Neutrophil (primary cell): ENCODE results near the gene FAM180B.

ENCODE experiments used
- H3K27ac ChIP-seq: fragments of 200-600 bp; sonication (generic); 2 replicates; pipeline ENCODE4 v1.5.1; 2016; ENCODE audit warnings: mild to moderate bottlenecking, moderate library complexity
- H3K27me3 ChIP-seq: fragments of 200-600 bp; sonication (generic); 2 replicates; pipeline ENCODE4 v1.6.0; 2016; ENCODE audit warnings: mild to moderate bottlenecking
- H3K36me3 ChIP-seq: fragments of 200-600 bp; sonication (generic); 2 replicates; pipeline ENCODE4 v1.5.1; 2017
- H3K4me1 ChIP-seq, 2 experiments: fragments of 200-600 bp in 1 of 2; sonication (generic) in 1 of 2; 1 replicate in 1 of 2; 2 replicates in 1 of 2; pipeline versions ENCODE4 v1.5.1 to v1.6.1; 2013 to 2016; ENCODE audit warnings: low read depth in 1 of 2, low read length in 1 of 2, mild to moderate bottlenecking in 1 of 2, moderate library complexity in 1 of 2; ENCODE audit not compliant: control insufficient read depth in 1 of 2, insufficient read depth in 1 of 2
- H3K4me3 ChIP-seq, 2 experiments: fragments of 200-600 bp in 1 of 2; sonication (generic) in 1 of 2; 1 replicate in 1 of 2; 2 replicates in 1 of 2; pipeline ENCODE4 v1.5.1; 2013 to 2016; ENCODE audit warnings: low read depth in 1 of 2, low read length in 1 of 2, mild to moderate bottlenecking in 1 of 2, moderate library complexity in 1 of 2
- H3K9me3 ChIP-seq: fragments of 200-600 bp; sonication (generic); 2 replicates; pipeline ENCODE4 v1.5.1; 2016
- TF ChIP-seq, protein P1 (sequence below): fragments of 200-600 bp; sonication (generic); IDR thresholded peaks from 2 replicates; pipeline ENCODE4 v1.5.1; 2016; ENCODE audit warnings: antibody characterized with exemption

FAM180B gene

DNA sequence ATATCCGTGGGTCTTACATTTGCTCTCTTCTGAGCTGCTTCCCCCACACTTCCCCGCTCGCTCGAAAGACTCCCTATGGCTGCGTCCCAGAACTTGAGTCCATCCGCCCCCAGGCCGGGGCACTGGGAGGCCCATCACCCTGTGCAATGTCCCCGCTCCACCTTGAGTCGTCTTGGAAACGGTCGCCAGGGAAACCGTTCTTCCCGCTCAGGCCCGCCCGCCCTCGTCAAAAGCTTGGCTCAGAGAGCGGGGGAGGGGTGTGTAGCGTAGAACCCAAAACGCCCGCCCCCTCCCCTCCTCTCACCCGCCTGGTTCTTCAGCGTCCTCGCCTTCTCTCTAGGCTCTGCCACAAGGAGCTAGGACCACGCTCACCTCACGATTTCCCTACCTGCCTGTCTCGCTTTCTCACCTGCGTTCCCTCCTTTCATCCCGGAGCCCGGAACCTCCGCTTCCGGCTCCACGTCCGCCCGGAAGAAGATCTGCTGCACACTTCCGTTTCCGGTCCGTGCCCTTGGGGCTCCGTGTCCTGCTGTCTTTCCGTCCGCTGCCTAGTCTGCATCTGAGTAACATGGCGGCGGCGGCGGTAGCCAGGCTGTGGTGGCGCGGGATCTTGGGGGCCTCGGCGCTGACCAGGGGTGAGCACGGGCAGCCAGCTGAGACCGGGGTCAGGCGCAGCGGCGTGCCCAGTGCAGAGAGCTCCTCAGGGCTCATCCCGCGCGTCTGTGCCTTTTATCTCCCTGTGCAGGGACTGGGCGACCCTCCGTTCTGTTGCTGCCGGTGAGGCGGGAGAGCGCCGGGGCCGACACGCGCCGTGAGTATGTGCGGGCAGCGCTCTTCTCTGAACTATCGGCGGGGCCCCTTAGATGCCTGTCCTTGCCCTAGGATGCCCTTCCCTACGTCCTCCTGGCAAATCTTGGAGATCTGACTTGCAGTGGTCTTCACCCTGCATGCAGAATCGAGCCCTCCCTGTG is 7.7 kb upstream of the FAM180B start, which contains the start of the genes KBTBD4 and NDUFS3:
Gene KBTBD4 (minus strand): TSS at position 447 of the 971 bp plus-strand sequence. CDS start 19 bp downstream, at position 428.
Gene NDUFS3 (plus strand): TSS at position 551 of the 971 bp plus-strand sequence. CDS start 18 bp downstream, at position 569.
- Histone ChIP-seq H3K36me3 (peaks cover 62% of the 10 kb centered on the region), H3K4me1 (peaks cover 21 to 23% of the 10 kb centered on the region in 2 experiments), H3K4me3 (peak within 1 kb of the TSS; percentile 84 to 91), H3K27me3 (no peaks in the 10 kb centered on the region), H3K9me3 (no peaks in the 10 kb centered on the region), H3K27ac (peak within 1 kb of the TSS; percentile 86)
- TF ChIP-seq, protein P1, sequence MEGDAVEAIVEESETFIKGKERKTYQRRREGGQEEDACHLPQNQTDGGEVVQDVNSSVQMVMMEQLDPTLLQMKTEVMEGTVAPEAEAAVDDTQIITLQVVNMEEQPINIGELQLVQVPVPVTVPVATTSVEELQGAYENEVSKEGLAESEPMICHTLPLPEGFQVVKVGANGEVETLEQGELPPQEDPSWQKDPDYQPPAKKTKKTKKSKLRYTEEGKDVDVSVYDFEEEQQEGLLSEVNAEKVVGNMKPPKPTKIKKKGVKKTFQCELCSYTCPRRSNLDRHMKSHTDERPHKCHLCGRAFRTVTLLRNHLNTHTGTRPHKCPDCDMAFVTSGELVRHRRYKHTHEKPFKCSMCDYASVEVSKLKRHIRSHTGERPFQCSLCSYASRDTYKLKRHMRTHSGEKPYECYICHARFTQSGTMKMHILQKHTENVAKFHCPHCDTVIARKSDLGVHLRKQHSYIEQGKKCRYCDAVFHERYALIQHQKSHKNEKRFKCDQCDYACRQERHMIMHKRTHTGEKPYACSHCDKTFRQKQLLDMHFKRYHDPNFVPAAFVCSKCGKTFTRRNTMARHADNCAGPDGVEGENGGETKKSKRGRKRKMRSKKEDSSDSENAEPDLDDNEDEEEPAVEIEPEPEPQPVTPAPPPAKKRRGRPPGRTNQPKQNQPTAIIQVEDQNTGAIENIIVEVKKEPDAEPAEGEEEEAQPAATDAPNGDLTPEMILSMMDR = no peak

GRCh38 chr11:47583844-47584243 is 2.6 kb upstream of the FAM180B start:
- Histone ChIP-seq H3K36me3 (peaks cover 46% of the 10 kb centered on the region), H3K27ac (no peak overlapping the region), H3K4me3 (no peak overlapping the region), H3K9me3 (no peaks in the 10 kb centered on the region), H3K27me3 (no peaks in the 10 kb centered on the region), H3K4me1 (peaks cover 17 to 21% of the 10 kb centered on the region in 2 experiments)
- TF ChIP-seq, protein P1 = no peak

DNA sequence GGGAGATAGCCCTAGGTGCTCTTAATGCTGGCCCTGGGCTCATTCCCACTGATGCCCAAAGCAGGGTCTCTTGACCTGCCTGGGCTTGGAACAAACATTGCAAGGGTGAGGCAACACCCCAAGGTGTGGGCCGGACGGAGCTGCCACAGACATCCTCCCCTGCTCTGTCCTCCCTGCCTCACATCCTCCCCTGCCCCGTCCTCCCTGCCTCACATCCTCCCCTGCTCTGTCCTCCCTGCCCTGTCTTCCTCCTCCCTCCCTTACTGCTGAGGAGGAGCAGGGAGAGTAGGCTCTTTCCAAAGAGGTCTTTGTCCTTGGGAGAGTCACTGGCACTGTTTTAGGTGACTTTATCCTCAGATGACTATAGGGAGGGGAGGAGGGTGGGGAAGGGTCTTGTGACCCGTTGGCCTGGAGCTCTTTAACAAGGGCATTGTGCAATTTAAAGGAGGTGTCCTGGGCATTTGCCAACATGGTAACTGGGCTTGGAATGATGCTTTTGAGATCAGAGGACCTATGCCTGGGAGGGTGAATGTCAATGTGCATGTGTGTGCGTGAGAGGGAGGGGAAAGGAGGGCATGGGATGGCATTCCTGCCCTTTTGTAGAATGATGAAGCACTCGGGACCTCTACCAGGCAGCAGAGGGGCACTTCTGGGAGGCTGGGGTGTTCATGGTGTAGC is 700 bp downstream of the FAM180B start:
- H3K4me1 ChIP-seq = peaks cover 9 to 15% of the 10 kb centered on the region in 2 experiments
- H3K4me3 ChIP-seq = no peak overlapping the region
- no peaks in the 10 kb centered on the region for H3K9me3 ChIP-seq
- H3K36me3 ChIP-seq = peaks cover 31% of the 10 kb centered on the region
- TF ChIP-seq, protein P1 = no peak
- H3K27me3 ChIP-seq = peaks cover 7% of the 10 kb centered on the region
- no peak overlapping the region for H3K27ac ChIP-seq

GRCh38 chr11:47587723-47588326 is 1.3 kb downstream of the FAM180B start:
- H3K9me3 ChIP-seq = no peaks in the 10 kb centered on the region
- peaks cover 24% of the 10 kb centered on the region for H3K36me3 ChIP-seq
- peaks cover 13% of the 10 kb centered on the region for H3K27me3 ChIP-seq
- peaks cover 9 to 15% of the 10 kb centered on the region in 2 experiments for H3K4me1 ChIP-seq
- no peak overlapping the region for H3K27ac ChIP-seq
- no peak overlapping the region for H3K4me3 ChIP-seq
- TF ChIP-seq, protein P1 = no peak

GRCh38 chr11:47589118-47589517 is 2.6 kb downstream of the FAM180B start:
- Histone ChIP-seq H3K36me3 (peaks cover 11% of the 10 kb centered on the region), H3K9me3 (no peaks in the 10 kb centered on the region), H3K27ac (no peak overlapping the region), H3K4me3 (no peak overlapping the region), H3K27me3 (peaks cover 26% of the 10 kb centered on the region), H3K4me1 (peaks cover 20 to 28% of the 10 kb centered on the region in 2 experiments)
- TF ChIP-seq, protein P1 = no peak
